Mucosa of descending colon (tissue), 3 donors: ENCODE results near the gene GFM1. TPM values are rescaled to one million over a fixed set of nuclear protein-coding genes. Genes with fewer than 3 reads are reported as not detected.

ENCODE experiments used
- ATAC-seq: fragments of 200-7000 bp; cut with Tn5 transposase; one replicate; pipeline ENCODE4 v1.9.1; 2020; ENCODE audit warnings: mild to moderate bottlenecking, moderate library complexity
- DNase-seq, 3 donors: peaks; one replicate each; pipeline ENCODE4 v3.0.0-alpha.2; 2020
- H3K36me3 ChIP-seq: fragments of 200-600 bp; one replicate; pipeline ENCODE4 v1.8.0; 2021; ENCODE audit warnings: low read depth, mild to moderate bottlenecking
- H3K4me1 ChIP-seq: fragments of 200-600 bp; one replicate; pipeline ENCODE4 v1.8.0; 2021; ENCODE audit warnings: low read depth, mild to moderate bottlenecking
- H3K4me3 ChIP-seq: fragments of 200-600 bp; one replicate; pipeline ENCODE4 v1.8.0; 2021; ENCODE audit warnings: mild to moderate bottlenecking
- H3K9me3 ChIP-seq: fragments of 200-600 bp; one replicate; pipeline ENCODE4 v1.8.0; 2021; ENCODE audit warnings: mild to moderate bottlenecking
- CTCF ChIP-seq: fragments of 200-600 bp; IDR thresholded peaks from one replicate; pipeline ENCODE4 v1.8.0; 2022; ENCODE audit warnings: antibody characterized with exemption, mild to moderate bottlenecking
- intact Hi-C, 2 donors: fragments of 100-400 bp; cut with DNase I in 1 of 2; cut with micrococcal nuclease in 1 of 2; formaldehyde crosslinking; loops; one replicate each; pipeline versions ENCODE4 v1.11.0 to v1.11.1; 2022; cut with DNase I, micrococcal nuclease
- total RNA-seq, 3 donors: library from RNA; stranded (reverse); fragmentation: NEBNext Ultra II Directional in 2 of 3; extraction: Animal tissue kit (Norgen Biotek cat#: 25700) in 2 of 3; gene quantifications; one replicate each; pipeline versions ENCODE4 v1.2.1 to v1.2.4, GENCODE V29; 2021 to 2023
- donor health status: DM: no; HTN: no; CAD: no; lungs with moderate emphysema.
- donor health status: DM: no; HTN: no; CAD: no.
- donor health status: DM: no; HTN: yes; CAD: no.

The GFM1 gene
- total RNA-seq, 3 donors from 2014 or later, result 42.8 to 52.0 (median 47.2) TPM

GRCh38 chr3:158709666-158710083 is 65.3 kb downstream of the GFM1 start:
- TF ChIP-seq CTCF, result no peak
- ATAC-seq (peak; percentile 33), DNase-seq (no peak)
- H3K36me3 ChIP-seq, result no peaks in the 10 kb centered on the region
- no peaks in the 10 kb centered on the region for H3K9me3 ChIP-seq
- intact Hi-C loops, result no loop called here
- H3K4me3 ChIP-seq, result no peak overlapping the region
- peaks cover 8% of the 10 kb centered on the region for H3K4me1 ChIP-seq

- Histone ChIP-seq H3K36me3 (no peaks in the 10 kb centered on the region), H3K4me1 (peaks cover 11% of the 10 kb centered on the region), H3K9me3 (no peaks in the 10 kb centered on the region), H3K4me3 (no peak overlapping the region)
- TF ChIP-seq CTCF, result no peak
- DNase-seq (no peak), ATAC-seq (no peak)
- intact Hi-C loops, result no loop called here
Observed at GRCh38 chr3:158710601-158711000, 66.3 kb downstream of the GFM1 start.

GRCh38 chr3:158711886-158712285 is 67.6 kb downstream of the GFM1 start:
- H3K9me3 ChIP-seq, result no peaks in the 10 kb centered on the region
- DNase-seq, result no peak
- no peak for TF ChIP-seq CTCF
- peaks cover 11% of the 10 kb centered on the region for H3K4me1 ChIP-seq
- H3K4me3 ChIP-seq, result no peak overlapping the region
- ATAC-seq, result peak; percentile 29
- H3K36me3 ChIP-seq, result no peaks in the 10 kb centered on the region
- intact Hi-C loops, result no loop called here

GRCh38 chr3:158712443-158712842 is 68.1 kb downstream of the GFM1 start:
- H3K9me3 ChIP-seq, result no peaks in the 10 kb centered on the region
- no peaks in the 10 kb centered on the region for H3K36me3 ChIP-seq
- no peak for DNase-seq
- no peak for TF ChIP-seq CTCF
- peaks cover 11% of the 10 kb centered on the region for H3K4me1 ChIP-seq
- intact Hi-C loops, result no loop called here
- no peak overlapping the region for H3K4me3 ChIP-seq
- no peak for ATAC-seq

- peaks cover 11% of the 10 kb centered on the region for H3K4me1 ChIP-seq
- ATAC-seq (peak; percentile 91), DNase-seq (peak in 2 of 3 donors; percentile 53 to 62)
- H3K9me3 ChIP-seq, result no peaks in the 10 kb centered on the region
- no peak overlapping the region for H3K4me3 ChIP-seq
- no peak for TF ChIP-seq CTCF
- intact Hi-C loops, result no loop called here
- no peaks in the 10 kb centered on the region for H3K36me3 ChIP-seq
Observed at GRCh38 chr3:158713094-158713499, 68.8 kb downstream of the GFM1 start.

- intact Hi-C loops, result no loop called here
- Histone ChIP-seq H3K9me3 (no peaks in the 10 kb centered on the region), H3K4me3 (no peak overlapping the region), H3K4me1 (peaks cover 19% of the 10 kb centered on the region), H3K36me3 (no peaks in the 10 kb centered on the region)
- no peak for DNase-seq
- no peak for ATAC-seq
- TF ChIP-seq CTCF, result no peak
Observed at GRCh38 chr3:158717576-158717975, 73.2 kb downstream of the GFM1 start.
